Smooth muscle cell (in vitro differentiated cells): ENCODE results near the gene DEFB124. TPM values are rescaled to one million over a fixed set of nuclear protein-coding genes. Genes with fewer than 3 reads are reported as not detected.

Source experiments
- DNase-seq: peaks from one replicate; lab custom pipeline; 2025; ENCODE audit not compliant: unreplicated experiment; lab: John Stamatoyannopoulos, UW
- H2AFZ ChIP-seq: fragments of 200-600 bp; sonication (generic); 2 replicates; pipeline ENCODE4 v1.6.0; 2016; ENCODE audit warnings: antibody characterized with exemption, low read depth, mild to moderate bottlenecking
- H3F3A ChIP-seq: fragments of 200-600 bp; sonication (generic); 2 replicates; pipeline ENCODE4 v1.6.0; 2017; ENCODE audit warnings: antibody characterized with exemption, low read depth
- H3K27ac ChIP-seq: fragments of 200-600 bp; sonication (generic); 2 replicates; pipeline ENCODE4 v1.5.1; 2016; ENCODE audit warnings: low read depth, mild to moderate bottlenecking
- H3K27me3 ChIP-seq: fragments of 200-600 bp; sonication (generic); 2 replicates; pipeline ENCODE4 v1.6.1; 2016; ENCODE audit warnings: low read depth, mild to moderate bottlenecking
- H3K36me3 ChIP-seq: fragments of 200-600 bp; sonication (generic); 2 replicates; pipeline ENCODE4 v1.5.1; 2016; ENCODE audit warnings: low read depth
- H3K4me1 ChIP-seq: fragments of 200-600 bp; sonication (generic); 2 replicates; pipeline ENCODE4 v1.5.1; 2016; ENCODE audit warnings: low read depth
- H3K4me2 ChIP-seq: fragments of 200-600 bp; sonication (generic); 2 replicates; pipeline ENCODE4 v1.6.0; 2016; ENCODE audit warnings: mild to moderate bottlenecking
- H3K4me3 ChIP-seq: fragments of 200-600 bp; sonication (generic); 2 replicates; pipeline ENCODE4 v1.5.1; 2016; ENCODE audit warnings: mild to moderate bottlenecking
- H3K79me2 ChIP-seq: fragments of 200-600 bp; sonication (generic); 2 replicates; pipeline ENCODE4 v1.6.0; 2016; ENCODE audit warnings: low read depth, mild to moderate bottlenecking
- H3K9ac ChIP-seq: fragments of 200-600 bp; sonication (generic); 2 replicates; pipeline ENCODE4 v1.6.0; 2016; ENCODE audit warnings: low read depth
- H3K9me3 ChIP-seq: fragments of 200-600 bp; sonication (generic); replicated peaks from 2 replicates; pipeline ENCODE4 v1.5.1; 2016; ENCODE audit warnings: low read depth
- H4K20me1 ChIP-seq: fragments of 200-600 bp; sonication (generic); 2 replicates; pipeline ENCODE4 v1.6.0; 2016; ENCODE audit warnings: low read depth
- CTCF ChIP-seq: fragments of 200-600 bp; sonication (generic); IDR thresholded peaks from 2 replicates; pipeline ENCODE4 v1.5.1; 2017; ENCODE audit warnings: borderline replicate concordance, mild to moderate bottlenecking, antibody characterized with exemption; ENCODE audit not compliant: insufficient read depth, poor library complexity, severe bottlenecking
- WGBS: methylation state at CpG from one replicate; pipeline ENCODE4 v1.1.7; 2016; ENCODE audit warnings: low lambda C conversion rate; 5-methylcytosine and 5-hydroxymethylcytosine counted together
- polyA plus RNA-seq: library from polyadenylated mRNA; unstranded; fragments of >200 nt; fragmentation: Nextera tagmentation; extraction: Ambion mirVana; gene quantifications from 2 replicates; pipeline ENCODE4 v1.2.1, GENCODE V29; 2016
- total RNA-seq: library from RNA; depleted of rRNA; stranded (reverse); fragments of >200 nt; gene quantifications from 2 replicates; pipeline ENCODE4 v1.2.3, GENCODE V29; 2014

The DEFB124 gene
- total and polyA plus RNA-seq, 2 experiments from 2014 or later: not detected

DNA sequence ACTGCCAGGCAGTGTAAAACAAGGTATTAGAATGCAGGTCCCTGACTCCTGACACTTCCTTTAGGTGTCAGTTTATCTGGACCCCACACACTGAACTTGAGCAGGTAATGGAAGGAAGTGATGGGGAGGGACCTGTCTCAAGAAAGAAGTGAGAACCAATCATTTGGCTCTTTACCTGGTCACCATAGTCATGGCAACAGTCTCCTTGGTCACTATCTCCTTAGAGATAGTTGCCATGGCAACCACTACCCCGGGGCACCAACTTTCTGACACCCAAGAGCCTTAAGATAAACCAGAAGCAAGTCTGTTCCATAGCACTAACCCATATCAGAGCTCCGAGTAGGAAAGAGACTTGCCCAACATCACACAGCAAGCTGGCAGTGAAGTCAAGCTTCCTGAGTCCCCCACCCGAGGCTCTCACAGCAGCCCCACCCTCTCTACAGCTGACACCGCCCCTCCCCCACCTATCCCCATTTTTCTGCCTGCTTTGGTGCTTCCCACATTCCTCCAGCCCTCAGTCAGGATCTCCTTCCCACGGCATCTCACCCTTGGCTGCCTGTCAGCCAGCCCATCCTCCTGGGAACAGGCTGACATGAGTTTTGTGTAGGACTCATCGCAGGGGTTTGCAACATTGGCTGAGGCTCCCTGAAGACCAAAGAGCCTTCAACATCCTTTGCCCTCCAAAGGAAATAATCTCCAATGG lies 23.1 kb upstream of the DEFB124 start:
- Histone ChIP-seq H3K27ac (no peak overlapping the region), H3K9me3 (no peaks in the 10 kb centered on the region), H3K27me3 (no peaks in the 10 kb centered on the region), H3K4me1 (no peaks in the 10 kb centered on the region), H3K4me2 (no peak overlapping the region), H3K79me2 (no peaks in the 10 kb centered on the region), H2AFZ (no peak overlapping the region), H3K36me3 (no peaks in the 10 kb centered on the region), H3K4me3 (no peak overlapping the region), H3F3A (no peaks in the 10 kb centered on the region), H4K20me1 (no peaks in the 10 kb centered on the region), H3K9ac (no peak overlapping the region)
- 41% methylated on average over 6 of the region's 6 CpGs for WGBS
- no peak for TF ChIP-seq CTCF
- DNase-seq: no peak

DNA sequence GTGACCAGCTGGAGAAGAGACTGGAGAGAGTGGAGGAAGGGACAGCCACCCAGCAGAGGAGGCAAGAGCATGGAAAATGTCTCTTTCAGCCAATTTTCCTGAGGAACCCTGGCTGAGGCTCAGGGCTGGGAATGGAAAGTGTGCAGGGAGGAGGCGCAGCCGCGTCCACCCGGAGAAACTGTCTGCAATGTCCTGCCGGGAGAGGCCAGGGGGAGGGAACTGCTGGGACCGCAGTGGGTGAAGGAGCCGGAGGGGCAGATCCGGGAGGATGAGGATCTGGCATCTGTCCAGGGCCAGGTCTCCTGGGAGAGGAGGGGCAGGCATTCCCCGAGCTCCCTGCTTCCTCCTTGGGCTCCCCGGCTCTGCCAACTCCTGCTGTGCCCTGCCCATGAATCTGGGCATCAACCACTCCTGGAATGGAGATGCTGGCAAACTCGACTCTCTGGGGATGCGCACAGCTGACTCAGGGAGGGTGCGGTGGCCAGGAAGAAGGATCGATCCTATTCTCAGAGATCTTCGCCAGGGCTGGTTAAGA lies 21.9 kb upstream of the DEFB124 start:
- H3K4me2 ChIP-seq: peak overlapping the region; percentile 29
- H3K4me1 ChIP-seq: no peaks in the 10 kb centered on the region
- DNase-seq: no peak
- no peak overlapping the region for H2AFZ ChIP-seq
- H3K27me3 ChIP-seq: no peaks in the 10 kb centered on the region
- no peaks in the 10 kb centered on the region for H3F3A ChIP-seq
- H3K9ac ChIP-seq: no peak overlapping the region
- TF ChIP-seq CTCF: no peak
- peak overlapping the region; percentile 20 for H3K27ac ChIP-seq
- H3K9me3 ChIP-seq: no peaks in the 10 kb centered on the region
- H3K36me3 ChIP-seq: no peaks in the 10 kb centered on the region
- no peaks in the 10 kb centered on the region for H3K79me2 ChIP-seq
- no peak overlapping the region for H3K4me3 ChIP-seq
- H4K20me1 ChIP-seq: no peaks in the 10 kb centered on the region
- 55% methylated on average over 15 of the region's 15 CpGs for WGBS

GRCh38 chr20:31494131-31494530 lies 19.2 kb upstream of the DEFB124 start:
- no peaks in the 10 kb centered on the region for H3K79me2 ChIP-seq
- H4K20me1 ChIP-seq: no peaks in the 10 kb centered on the region
- no peak overlapping the region for H3K4me2 ChIP-seq
- H3K36me3 ChIP-seq: no peaks in the 10 kb centered on the region
- no peaks in the 10 kb centered on the region for H3K4me1 ChIP-seq
- no peak for DNase-seq
- WGBS: 29% methylated on average over 2 of the region's 2 CpGs
- H3K27me3 ChIP-seq: no peaks in the 10 kb centered on the region
- no peak overlapping the region for H3K4me3 ChIP-seq
- peak; percentile 40 for TF ChIP-seq CTCF
- H3K27ac ChIP-seq: no peak overlapping the region
- no peak overlapping the region for H3K9ac ChIP-seq
- H3K9me3 ChIP-seq: no peaks in the 10 kb centered on the region
- H3F3A ChIP-seq: no peaks in the 10 kb centered on the region
- H2AFZ ChIP-seq: no peak overlapping the region

DNA sequence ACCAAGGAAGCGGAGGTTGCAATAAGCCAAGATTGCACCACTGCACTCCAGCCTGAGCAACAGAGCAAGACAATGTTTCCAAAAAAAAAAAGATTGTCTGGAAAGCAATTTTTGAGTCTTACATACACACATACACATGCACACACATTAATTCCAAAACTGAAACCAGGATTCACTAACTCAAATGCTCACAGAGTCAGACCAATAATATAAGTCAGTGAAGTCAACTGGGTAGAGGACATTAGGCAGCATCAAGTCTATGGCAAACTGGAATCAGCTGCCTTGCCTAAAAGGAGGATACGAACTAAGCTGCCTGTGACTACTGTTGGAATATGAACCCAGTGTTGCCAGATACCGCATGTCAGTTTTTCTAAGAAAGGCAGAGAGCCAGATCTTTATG lies 15.8 kb upstream of the DEFB124 start:
- no peak for DNase-seq
- WGBS: 87% methylated on average over 3 of the region's 3 CpGs
- Histone ChIP-seq H2AFZ (no peak overlapping the region), H3K4me2 (no peak overlapping the region), H3K9me3 (no peaks in the 10 kb centered on the region), H3K27ac (no peak overlapping the region), H3K4me3 (no peak overlapping the region), H3K9ac (no peak overlapping the region), H3K36me3 (no peaks in the 10 kb centered on the region), H3K79me2 (no peaks in the 10 kb centered on the region), H4K20me1 (no peaks in the 10 kb centered on the region), H3K27me3 (no peaks in the 10 kb centered on the region), H3F3A (no peaks in the 10 kb centered on the region), H3K4me1 (no peaks in the 10 kb centered on the region)
- TF ChIP-seq CTCF: no peak
